Stimulated activated CD8-positive, alpha-beta memory T cell treated with anti-CD3 and anti-CD28 coated beads, Interleukin-2, amount 100 ng/mL, for 1 hour (primary cell): ENCODE results near the gene AQP12B.
"Not testable (repeated sequence)": the region's sequence is repeated elsewhere in the genome, so short reads cannot be mapped to it uniquely, and the experiment has no call there.

ENCODE experiments used
- DNase-seq, 2 donors: peaks; one replicate each; pipeline ENCODE4 v3.0.0-alpha.2; 2020; ENCODE audit warnings: low read depth in 2 of 2

AQP12B gene

DNA sequence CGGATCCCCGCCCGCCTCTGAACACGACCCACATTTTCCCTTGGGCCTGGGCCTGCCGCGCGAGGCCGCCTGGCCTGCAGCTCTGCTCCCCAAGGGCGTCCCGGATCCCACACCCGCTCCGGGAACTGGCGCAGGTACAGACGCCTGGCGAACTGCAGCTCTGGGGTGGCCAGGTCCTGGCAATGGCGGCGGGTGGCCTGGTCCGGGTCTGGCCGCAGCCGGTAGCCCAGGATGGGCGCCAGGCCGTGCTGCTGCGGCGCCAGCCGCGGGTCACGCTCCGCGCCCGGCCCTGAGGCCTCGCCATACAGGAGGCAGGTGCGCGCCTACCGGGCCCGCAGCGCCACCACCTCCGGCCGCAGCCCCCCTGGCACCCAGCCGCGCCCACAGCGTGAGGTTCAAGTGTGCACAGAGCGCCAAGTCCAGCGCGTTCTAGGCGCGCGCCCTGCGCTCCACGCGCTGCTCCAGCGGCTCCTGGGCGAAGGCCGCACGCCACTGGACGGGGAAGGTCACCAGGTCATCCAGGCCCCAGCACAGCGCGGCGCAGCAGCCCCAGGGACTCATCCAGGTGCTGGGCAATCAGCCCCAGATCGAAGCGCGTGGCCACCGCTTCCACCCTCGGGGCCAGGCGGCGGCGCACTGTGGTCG, 18.5 kb upstream of the AQP12B start:
- DNase-seq: no peak

DNA sequence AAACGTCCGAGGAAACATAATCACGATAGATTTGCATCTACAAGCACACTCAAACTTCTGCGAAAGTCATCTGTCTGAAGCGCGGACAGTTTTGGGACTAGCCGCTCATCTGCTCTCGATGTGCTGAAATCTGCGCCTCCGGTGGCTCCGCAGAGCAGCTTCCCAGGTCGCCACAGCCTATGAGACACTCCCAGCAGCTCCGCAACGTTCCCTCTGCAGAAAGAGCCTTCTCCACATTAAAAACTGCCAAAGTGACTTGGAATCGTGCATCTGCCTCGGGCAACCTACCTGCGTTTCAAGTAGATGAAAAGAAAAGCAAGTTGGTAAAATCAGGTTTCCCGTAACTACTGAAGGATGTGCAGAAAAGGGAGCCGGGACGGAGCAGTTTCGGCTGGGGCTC, 17.9 kb upstream of the AQP12B start:
- not testable (repeated sequence) for DNase-seq

DNA sequence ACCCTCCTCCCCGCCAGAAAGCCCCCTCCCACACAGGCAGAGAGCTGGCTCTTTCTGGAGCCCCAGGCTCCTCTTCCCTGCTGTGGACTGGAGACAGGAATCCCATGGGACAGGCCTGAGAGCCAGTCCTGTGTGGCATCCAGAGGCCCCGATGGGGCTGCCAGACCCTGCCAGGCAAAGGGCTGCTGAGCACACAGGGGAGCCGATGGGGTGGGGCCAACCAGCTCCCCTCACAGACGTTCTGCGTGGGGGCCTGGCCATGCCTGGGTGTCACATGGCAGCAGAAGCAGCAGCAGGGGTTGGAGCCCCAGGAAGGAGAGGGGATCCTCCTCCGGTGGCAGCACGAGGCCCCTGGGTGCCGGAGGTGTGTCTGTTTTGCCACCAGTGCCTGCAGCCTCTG, 17.1 kb upstream of the AQP12B start:
- not testable (repeated sequence) for DNase-seq

DNA sequence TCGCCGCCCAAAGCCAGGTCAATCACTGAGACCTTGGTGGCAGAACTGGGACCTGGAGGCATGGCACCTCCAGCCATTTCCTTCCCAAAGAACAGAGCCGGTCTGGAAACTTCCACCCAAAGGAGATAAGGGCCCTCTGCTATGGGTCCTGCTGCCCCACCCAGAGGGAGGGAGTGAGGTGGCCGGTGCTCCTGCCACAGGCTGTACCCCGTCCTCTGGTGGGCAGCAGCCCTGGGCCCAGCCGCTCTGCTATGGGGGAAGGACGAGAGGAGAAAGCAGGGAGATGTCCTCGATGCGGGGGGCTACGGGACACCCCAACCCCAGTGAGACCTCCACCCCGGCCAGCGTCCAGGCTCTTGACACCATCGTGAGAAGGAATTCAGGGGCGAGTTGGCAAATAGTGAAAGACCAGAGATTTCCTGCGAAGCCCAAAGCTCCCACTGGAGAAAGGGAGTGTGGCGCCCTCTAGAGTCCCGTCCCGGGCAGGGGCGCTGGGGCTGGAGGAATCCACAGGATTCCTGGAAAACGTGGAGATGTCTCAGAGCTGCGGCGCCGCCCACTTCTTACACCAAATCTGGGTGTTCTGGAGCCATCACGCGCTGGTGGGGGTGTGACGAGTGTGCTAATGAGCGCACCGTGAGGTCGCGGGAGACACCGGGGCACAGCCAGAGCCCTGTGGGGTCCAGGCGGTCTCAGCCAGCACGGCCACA, 16.3 kb upstream of the AQP12B start:
- not testable (repeated sequence) for DNase-seq

DNA sequence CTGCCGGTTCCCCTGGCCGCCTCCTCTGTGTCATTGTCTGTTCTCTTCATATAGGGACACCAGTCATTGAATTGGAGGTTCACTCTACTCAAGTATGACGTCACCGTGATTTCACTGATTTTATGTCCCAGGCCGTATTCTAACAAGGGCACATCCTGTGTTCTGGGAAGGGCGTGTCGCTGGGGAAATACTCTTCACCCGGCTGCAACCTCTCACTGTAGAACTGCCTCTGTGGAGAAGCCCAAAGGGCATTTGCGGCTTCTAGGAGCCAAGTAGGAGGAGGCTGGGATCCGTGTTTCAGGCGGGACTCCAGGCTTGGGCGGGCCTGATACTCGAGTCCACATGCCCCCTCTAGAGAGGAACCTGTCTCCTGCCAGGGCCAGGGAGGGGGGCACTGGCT, 13.8 kb upstream of the AQP12B start:
- not testable (repeated sequence) for DNase-seq

DNA sequence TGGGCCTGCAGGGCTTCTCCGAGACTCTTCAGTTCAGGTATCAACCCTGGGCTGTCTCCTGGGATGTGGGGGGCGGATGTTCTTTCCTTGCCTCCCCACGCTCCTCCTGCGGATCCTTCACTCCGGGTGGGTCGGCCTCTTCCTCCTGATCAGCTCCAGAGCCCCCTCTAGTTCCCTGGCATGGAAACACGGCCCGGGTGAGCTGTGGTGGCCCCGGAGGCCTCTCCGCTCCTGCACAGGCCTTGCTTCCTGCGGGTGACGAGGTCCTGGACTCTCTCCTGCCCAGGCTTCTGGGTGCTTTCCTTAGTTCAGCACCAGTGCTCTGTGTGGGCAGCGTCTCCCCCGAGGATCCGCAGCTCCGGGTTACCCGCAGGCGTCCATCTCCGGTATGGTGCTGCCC, 12.9 kb upstream of the AQP12B start:
- DNase-seq: not testable (repeated sequence)

DNA sequence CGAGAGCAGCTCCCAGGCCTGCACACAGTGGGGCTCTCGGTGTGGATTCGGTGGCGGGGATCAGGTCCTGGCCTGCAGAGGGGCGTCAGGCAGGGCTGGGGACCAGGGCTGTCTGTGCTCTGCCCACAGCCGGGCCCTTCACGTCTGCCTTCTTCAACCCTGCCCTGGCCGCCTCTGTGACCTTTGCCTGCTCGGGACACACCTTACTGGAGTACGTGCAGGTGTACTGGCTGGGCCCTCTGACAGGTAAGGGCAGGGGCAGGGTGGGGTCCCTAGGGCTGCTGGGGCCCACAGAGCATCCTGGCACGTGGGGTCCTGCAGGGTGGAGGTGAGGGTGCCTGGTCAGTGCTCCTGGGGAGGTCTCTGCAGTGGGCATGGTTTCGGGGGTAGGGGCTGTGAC, 11.6 kb upstream of the AQP12B start:
- not testable (repeated sequence) for DNase-seq

DNA sequence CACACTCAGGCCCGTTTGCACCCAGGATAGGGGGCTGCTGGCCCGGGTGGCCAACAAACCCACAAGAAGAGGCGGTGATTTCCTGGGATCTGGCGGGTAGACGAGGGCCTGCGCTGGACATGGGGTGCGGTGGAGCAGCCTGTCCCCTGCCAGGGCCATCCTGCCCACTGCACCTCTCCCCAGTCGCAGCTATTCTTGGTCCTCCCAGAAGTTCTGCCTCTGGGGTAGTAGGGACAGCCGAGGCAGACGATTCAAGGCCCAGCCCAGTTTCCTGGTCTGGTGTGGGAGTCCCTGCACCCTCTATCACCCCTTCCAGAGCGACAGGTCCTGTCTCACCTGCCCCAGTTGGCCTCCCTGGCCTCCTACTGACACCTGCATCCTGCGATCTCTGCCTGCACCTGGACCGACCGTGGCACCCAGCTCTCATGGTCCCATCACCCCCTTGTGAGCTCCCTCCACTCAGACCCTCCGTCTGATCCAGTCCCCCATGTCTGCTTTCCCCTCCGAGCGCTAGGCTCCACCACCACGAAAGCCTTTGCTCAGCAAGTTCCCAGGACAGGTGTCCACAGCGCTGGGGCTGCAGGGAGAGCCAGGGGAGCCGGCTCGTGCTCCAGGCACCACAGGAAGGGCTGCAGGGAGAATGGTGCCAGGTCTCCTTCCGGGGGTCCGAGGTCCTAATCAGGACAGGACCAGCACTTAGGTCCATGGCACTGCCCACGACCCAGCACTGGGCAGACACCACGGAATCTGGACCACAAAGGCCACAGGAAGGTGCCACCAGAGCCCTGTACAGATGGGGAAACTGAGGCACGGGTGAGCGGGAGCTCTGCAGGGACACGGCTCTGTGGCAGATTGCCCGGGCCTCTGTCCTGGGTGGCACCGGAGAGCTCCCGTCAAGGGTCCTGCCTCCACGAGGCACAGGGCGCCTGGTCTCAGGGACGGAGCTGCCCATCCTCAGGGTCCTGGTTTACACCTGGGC, 10.2 kb upstream of the AQP12B start:
- not testable (repeated sequence) for DNase-seq

DNA sequence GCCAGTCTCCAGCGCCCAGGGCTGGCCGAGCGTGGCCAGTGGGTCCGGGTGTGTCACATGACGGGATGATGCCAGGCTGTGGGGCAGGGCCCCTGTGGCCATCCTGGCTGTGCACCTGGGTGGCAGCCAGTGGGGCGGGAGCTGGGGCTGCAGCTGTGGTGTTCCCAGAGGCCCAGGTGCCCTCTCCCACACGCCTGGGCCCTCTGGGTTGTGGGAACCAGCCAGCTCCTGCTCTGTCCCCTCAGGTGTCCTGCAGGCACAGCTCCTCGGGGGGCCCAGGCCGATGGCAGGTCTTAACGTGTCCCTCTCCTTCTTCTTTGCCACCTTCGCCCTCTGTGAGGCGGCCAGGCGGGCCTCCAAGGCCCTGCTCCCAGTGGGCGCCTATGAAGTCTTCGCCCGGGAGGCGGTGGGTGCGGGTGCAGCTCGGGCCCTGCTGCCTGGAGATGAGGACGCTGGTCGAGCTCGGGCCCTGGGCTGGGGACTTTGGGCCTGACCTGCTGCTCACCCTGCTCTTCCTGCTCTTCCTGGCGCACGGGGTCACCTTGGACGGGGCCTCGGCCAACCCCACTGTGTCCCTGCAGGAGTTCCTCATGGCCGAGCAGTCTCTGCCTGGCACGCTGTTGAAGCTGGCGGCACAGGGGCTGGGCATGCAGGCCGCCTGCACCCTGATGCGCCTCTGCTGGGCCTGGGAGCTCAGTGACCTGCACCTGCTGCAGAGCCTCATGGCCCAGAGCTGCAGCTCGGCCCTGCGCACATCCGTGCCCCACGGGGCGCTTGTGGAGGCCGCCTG, 9.1 kb upstream of the AQP12B start, which contains the start of gene AQP12A:
TSS of gene AQP12A (plus strand) at position 236 of the 790 bp plus-strand sequence. CDS start at position 284, 48 bp downstream.
- DNase-seq: not testable (repeated sequence)

DNA sequence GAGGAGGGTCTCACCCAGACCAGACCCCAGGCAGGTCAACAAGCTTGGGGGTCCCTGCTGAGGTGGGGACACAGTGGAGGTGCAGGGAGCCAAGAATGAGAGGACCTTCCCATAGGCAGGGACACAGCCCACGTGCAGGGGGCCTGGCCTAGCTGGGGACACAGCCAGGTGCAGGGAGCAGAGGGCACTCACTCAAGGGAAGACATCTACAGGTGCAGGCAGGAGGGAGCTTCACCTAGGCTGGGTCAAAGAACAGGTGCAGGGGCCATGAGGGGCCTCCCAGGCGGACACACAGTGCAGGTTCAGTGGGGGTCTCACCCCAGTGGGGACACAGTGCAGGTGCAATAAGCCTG, 8.4 kb upstream of the AQP12B start:
- DNase-seq: not testable (repeated sequence)

DNA sequence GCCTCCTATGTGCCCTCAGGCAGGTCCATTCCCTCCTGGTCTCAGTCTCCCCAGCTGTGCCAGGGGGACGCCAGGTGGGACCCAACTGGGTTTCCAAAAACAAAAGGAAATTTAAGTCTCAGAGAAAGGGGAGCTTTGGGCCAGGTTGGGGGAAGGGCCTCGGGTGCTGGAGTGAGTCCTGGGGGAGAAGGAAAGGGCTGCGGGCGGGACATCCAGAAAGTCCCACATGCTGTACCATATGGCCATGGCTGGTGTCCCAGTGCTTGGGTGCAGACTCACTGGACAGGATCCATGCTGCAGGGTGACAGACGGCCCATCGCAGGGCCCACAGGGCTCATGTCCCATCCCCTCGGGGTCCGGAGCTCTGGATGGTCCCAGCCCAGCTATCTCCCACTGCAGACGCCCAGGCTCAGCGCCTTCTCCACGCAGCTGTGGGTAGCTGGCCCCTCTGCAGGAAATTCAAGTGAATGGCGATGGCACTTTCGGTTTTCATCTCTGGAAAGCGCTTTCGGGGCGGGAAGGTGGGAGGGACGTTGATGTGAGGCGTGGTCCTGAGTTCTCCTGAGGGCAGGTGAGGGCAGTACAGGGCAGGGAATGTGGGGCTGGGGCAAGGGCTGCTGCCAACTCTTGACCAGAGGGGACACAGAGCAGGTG, 7.9 kb upstream of the AQP12B start:
- not testable (repeated sequence) for DNase-seq

DNA sequence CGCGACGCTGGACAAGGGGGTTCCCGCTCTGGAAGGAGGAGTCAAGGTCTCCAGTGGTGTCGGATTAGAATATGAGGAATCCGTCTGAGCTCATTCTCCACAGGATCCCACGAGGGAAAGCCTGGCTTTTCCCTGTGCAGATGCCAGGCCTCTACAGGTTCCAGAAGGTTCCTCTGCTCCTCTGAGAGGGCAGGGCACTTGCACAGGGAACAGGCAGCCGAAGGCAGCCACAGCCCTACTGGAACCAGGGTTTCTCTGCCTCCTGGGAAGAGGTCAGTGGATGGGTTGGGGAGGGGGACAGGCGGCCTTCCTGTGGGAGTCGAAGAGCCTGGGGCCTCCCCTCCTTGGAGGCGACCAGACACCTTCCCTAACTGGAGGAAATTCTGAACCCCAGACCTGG, 7.3 kb upstream of the AQP12B start:
- no peak for DNase-seq

DNA sequence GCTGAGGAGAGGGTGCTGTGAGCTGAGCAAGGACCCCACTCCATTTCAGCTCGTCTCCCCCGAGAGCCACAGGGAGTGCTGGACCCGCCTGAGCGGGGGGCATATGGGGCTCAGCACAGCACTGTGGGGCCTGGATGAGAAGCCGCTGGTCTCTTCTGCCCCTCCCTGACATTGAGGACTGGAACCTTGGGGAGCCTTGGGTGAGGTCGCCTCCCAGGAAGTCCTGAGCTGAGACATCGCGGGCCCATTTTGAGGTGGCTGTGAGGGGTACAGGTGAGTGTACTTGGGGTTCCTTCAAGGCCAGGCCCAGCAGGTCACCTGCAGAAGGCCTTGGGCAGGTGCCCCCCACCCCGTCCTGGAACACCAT, 5.9 kb upstream of the AQP12B start:
- no peak for DNase-seq

DNA sequence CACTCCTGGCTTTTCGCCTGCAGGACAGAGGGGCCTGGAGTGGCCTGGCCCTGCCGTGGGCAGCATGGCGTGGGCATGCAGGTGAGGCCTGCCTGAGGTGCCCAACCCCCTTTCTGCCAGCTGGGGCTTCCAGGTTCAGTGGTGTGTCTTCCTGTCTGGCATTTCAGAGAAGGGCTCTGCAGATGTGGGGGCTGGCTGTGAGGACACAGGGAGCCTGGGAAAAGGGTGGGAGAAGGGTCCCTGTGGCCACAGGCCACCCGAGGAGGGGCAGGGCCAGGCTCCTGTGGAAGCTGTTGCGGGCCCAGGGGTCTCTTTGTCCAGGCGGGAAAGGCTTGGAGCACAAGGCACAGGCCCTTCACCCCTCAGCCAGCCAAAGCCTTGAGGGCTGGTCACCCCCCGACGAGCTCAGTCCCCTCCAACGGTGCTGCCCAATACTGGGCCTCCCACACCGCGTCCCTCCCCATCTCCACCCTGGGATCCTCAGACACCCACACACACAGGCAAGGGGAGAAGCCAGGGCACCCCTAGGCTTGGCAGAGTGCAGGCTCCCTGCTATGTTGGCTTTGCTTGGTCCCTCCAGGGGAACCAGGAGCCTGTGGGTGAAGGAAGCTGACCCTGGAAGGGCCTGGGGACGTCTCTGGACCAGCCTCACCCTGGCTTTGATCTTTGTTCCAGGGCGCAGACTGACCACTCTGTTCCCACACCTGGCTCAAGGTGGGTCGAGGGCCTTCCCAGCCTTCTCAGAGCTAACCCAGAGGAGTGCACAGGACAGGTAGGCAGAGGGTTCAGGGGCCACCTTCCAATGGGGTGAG, 5.3 kb upstream of the AQP12B start:
- no peak for DNase-seq

DNA sequence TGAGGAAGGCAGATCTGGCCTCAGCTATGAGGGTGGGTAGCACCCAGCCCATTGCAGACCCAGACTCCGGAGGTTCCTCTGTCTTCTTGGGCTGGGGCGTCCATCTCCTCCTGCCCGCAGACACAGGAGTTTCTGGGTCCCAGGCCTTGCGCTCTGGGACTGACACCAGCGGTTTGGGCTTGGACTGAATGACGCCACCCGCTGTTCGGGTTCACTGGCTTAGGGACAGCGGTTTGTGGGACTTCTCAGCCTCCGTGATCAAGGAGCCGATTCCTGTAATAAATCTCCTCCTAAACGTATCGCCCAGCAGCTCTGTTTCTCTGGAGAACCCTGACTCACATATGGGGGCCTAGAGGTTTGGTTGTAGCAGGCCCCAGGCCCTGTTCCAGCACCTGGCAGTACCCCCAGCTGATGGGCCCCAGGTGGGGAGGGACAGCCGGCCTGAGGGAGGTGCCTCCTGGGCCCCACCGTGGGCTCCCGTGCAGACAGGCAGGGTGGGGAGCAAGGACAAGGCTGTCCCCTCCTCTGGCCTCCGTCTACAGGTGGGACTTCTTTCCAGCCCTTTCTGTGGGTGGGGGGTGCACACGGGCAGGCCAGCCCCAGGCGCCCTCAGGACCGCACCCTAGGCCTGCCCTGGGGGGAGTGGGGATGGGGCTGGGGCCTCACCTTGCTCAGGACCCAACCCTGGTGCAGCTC, 4.5 kb upstream of the AQP12B start:
- DNase-seq: no peak

DNA sequence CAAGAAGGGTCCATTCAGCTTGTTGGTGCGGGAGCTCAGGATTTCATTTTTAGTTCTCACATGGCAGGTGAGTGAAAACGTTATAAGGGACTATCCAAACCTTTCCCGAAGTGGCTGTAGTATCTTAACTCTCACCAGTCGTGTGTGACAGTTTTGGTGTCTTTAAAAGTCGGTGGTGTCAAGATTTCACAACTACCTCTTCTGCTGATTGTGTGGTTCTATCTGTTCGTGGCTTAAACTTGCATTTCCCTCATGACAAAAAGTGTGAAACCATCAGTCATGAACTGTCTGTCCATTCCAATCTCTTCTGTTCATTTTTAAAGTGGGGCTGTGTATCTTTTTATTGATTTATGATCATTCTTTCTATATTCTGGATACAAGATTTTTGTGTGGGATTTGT, 3.8 kb upstream of the AQP12B start:
- no peak for DNase-seq

DNA sequence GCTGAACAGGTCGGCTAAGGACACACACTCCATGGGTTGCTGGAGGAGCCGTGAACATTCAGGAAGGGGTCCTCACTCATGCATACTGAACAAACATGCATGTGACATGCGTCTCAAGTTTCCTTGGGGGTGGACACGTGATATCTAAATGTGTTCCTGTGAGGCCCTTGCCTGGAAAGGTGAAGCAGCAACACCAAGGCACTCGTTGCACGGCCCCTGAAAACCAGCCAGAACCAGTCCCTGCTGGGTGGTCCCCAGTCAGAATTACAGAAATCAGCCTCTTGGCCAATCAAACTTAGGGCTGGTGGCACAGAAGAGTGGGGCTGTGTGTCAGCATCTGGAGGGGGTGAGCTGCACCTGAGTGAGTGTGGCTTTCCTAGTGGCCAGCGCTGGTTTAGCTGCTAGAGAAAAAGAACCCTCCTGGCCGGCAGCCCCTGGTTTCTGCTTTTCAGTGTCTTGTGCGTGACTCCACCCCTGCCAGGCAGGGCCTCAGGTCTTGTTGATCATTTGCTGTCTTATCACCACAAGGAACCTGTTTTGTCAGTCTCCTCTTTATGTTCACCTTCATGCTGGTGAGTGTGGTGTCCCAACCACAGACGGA, 3.2 kb upstream of the AQP12B start:
- DNase-seq: no peak

DNA sequence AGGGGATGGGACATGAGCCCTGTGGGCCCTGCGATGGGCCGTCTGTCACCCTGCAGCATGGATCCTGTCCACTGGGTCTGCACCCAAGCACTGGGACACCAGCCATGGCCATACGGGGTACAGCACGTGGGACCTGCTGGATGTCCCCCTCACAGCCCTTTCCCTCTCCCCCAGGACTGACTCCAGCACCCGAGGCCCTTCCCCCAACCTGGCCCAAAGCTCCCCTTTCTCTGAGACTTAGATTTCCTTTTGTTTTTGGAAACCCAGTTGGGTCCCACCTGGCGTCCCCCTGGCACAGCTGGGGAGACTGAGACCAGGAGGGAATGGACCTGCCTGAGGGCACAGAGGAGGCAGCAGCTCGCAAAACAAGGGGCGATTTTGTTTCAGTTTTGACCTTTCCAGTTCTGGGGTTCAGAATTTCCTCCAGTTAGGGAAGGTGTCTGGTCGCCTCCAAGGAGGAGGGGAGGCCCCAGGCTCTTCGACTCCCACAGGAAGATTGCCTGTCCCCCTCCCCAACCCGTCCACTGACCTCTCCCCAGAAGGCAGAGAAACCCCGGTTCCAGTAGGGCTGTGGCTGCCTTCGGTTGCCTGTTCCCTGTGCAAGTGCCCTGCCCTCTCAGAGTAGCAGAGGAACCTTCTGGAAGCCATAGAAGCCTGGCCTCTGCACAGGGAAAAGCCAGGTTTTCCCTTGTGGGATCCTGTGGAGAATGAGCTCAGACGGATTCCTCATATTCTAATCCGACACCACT, 1.5 kb upstream of the AQP12B start:
- not testable (repeated sequence) for DNase-seq
